Stimulated activated CD8-positive, alpha-beta memory T cell treated with anti-CD3 and anti-CD28 coated beads, Interleukin-15, amount 100 ng/mL, for 4 hours (primary cell): ENCODE results near the gene AGK.
"Not testable (repeated sequence)": the region's sequence is repeated elsewhere in the genome, so short reads cannot be mapped to it uniquely, and the experiment has no call there.

Source experiments
- DNase-seq, 2 donors: peaks; one replicate each; pipeline ENCODE4 v3.0.0-alpha.2; 2020; ENCODE audit warnings: low read depth in 2 of 2

AGK gene

GRCh38 chr7:141647701-141648100, 96.5 kb downstream of the AGK start:
- not testable (repeated sequence) for DNase-seq

DNA sequence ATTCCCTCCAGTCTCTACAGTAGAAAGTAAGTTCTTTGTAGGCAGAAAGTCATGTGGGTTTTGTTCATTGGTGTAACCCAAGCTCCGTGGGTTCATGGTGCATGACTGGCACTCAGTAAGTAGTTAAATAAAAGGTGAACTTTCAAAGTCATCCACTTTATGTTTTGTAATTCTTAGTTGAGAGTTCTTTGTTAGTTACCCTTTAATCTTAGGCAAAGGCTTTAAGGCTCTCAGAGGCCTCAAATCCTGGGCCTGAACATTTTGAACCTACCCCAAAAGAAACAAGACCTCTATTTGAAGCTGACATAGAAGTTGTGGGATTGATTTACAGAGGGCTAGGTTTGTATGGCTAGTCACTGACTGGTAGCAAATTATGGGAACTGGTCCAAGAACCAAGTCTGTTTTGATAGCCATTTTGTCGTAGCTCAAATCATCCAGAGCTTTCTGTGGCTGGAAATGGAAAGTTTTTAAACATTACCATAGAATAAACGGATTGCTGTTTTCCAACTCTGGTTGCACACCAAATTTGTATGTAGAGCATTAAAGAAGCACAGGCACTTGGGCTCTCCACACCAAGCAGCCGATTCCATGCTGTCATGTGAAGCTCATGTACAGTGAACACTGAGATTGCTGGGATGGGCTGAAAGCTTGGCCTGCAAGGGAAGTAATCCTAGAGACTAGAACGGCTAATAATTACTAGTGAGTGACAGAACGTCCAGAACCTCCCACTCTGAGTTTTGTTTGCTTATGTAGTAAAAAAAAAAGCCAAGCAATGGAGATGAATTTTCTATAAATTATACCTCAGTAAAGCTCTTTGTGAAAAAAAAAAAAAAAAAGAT, 97.3 kb downstream of the AGK start:
- no peak for DNase-seq

GRCh38 chr7:141649137-141649864, 98.1 kb downstream of the AGK start:
- DNase-seq, result no peak

GRCh38 chr7:141649865-141650634, 98.8 kb downstream of the AGK start:
- no peak for DNase-seq

- no peak for DNase-seq
Measured at GRCh38 chr7:141651417-141651816, 100.2 kb downstream of the AGK start.

DNA sequence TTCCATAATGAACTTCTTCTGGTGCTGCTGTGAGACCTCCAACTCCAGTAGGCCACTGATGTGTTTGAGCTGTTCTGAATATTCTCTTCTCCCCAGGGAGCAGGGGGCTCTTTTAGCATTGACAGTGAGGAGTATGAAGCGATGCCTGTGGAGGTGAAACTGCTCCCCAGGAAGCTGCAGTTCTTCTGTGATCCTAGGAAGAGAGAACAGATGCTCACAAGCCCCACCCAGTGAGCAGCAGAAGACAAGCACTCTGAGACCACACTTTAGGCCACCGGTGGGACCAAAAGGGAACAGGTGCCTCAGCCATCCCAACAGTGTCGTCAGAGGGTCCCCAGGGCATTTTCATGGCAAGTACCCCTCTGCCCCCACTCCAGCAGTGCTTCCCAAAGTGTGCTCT, 101.5 kb downstream of the AGK start:
- DNase-seq, result no peak

- peak in 1 of 2 donors; percentile 25 for DNase-seq
Measured at GRCh38 chr7:141654551-141654950, 103.3 kb downstream of the AGK start.

GRCh38 chr7:141659501-141659900, 108.3 kb downstream of the AGK start:
- no peak for DNase-seq

DNA sequence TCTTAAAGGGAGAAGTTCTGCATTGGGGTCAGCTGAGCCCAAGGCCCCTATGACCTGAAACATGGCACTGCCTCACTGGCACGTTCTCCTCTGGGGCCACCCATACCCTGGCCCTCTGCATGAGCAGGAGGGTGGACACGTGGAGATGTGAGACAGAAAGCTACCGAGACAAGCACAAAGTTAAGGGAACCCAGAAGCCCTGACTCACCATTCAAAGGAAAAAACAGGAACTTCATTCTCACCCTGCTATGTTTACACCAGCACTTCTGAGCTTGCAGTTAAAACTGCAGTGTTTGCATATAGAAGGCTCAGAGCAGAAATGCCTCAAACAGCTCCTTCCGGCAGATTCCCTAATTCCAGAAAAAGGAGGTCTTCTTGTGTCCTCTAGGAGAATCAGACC, 109.0 kb downstream of the AGK start:
- no peak for DNase-seq

- no peak for DNase-seq
Measured at GRCh38 chr7:141663081-141663849, 112.1 kb downstream of the AGK start.

- no peak for DNase-seq
Measured at GRCh38 chr7:141664450-141664849, 113.2 kb downstream of the AGK start.

- DNase-seq, result no peak
Measured at GRCh38 chr7:141665208-141666035, 114.2 kb downstream of the AGK start.

- no peak for DNase-seq
Measured at GRCh38 chr7:141666071-141666470, 114.9 kb downstream of the AGK start.

DNA sequence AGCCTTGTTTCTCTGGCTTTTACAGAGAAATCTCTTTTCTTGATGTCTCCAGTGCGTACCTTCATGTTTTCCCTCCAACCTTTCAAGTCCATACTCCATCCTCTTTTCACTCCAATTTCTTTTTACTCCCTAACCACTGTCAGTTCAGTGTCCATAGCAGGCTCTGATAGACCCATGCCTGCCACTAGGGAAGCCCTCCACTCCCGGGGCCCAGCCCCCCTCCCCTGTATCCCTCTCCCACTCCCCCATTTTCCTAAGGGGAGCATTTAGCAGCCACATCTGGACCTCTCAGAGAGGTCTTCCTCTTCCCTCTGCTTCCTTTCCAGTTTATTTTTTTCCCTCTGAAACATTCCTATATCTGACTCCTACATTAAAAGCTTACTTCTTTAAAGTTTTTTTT, 117.6 kb downstream of the AGK start:
- no peak for DNase-seq

DNA sequence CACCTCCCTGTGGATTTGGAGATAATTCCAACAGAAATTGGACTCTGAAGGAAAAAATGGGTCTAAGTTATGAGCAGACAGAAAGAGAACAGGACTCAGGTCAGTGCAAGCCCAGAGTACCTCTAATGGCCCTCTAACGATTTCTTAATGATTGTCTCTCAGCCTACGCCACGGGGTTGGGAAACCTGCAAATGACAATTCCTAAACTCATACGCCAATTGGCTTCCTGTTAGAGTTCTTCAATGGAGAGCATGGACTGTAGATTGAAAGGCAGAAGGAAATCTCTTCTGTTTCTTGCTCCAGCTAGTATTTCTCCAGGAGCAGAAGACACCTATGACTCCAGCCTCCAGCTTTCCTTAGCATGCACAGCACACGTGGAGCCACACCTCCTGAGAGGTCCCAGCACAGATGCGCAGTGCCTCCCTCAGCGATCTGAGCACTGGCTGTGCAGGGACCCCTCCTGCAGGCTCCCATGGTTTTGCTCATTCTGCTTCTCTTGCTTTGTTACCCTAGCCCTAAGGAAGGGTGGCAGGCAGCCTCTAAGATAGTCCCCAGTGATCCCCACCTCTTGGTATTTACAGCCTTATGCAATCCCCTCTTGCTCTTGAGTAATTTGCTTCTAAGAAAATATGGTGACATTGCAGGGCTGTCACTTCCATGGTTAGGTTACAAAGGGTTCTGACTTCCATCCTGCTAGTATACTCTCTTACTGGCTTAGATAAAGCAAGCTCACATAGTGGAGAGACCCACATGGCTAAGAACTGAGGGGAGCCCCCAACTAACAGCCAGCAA, 120.7 kb downstream of the AGK start:
- no peak for DNase-seq

DNA sequence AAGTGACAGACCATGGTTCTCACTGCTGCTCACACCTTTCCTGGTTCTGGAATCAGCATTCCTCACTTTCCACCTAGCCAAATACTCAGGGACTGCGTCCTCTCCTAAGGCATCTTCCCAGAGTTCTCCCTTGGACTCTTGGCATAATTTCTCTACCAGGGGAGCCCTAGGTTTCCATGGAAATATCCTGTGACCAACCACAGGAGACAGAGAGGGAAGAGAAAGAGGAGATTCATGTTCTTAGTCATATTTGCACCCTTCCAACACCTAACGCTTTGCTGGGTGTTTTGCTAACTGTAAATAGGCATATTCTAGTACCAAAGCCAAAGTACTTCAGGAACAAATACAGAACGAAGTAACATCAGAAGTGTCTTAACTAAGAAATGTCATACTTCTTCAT, 122.1 kb downstream of the AGK start:
- no peak for DNase-seq

DNA sequence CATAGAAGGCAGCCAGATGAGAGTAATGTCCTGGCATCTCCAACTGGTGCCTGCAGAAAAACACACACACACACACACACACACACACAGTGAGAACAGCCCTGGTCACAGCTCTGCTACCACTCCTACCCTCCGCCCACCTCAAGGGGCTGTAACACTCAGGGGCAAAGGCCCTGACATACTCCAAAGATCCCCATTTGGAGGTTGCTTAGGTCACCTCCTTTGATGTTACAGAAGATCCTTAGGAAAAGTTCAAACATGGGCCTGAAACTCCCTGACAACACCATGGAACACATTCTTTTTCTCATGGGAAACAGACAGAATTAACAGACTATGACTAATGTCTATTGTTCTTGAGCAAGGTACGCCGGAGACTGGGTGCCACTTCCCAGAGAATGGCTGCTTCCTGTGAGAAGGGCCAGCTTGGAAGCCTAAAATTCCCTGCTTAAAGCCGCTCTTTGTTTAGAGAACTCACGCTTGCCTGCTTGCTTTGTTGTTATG, 123.0 kb downstream of the AGK start:
- DNase-seq, result no peak

GRCh38 chr7:141674702-141675101, 123.5 kb downstream of the AGK start:
- DNase-seq, result no peak

DNA sequence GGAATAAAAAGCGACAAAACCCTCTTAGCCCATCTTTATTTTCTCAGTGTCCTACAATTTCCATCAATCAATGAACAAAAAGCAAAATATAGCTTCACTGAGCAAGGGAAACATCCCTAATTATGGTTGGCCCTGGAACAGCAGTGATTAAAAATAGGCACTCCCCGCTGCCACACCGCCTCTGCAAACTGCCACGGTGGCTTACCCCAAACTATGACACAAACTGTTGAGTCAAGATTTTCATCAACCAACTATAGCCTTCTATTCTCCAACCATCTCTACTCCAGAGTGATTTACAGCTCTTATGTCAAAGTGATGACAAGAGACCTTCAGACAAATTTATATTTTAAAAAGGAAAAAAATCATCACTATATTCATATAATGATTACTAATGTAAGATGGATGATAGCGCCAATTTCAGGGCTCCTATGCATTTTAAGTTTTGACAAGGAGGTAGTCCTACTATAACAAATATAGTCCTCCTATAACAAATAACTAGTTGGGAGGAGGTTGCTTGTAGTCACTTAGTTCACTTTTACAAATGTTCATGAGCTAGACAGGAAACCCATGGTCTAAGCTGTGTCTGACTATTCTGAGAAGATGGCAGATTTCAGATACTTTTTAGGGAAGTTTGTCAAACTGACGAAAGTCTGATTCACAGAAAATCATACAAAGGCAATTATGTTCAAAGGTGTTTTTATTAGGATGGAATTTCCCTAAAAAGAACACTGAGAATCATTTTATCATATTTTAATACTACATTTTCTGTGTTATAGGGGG, 124.4 kb downstream of the AGK start:
- DNase-seq, result no peak
